Effector CD8-positive, alpha-beta T cell (primary cell): ENCODE measurements around the gene NDUFA13.

Source experiments
- DNase-seq: peaks from one replicate; lab custom pipeline; 2025; lab: John Stamatoyannopoulos, UW

Gene NDUFA13

DNA sequence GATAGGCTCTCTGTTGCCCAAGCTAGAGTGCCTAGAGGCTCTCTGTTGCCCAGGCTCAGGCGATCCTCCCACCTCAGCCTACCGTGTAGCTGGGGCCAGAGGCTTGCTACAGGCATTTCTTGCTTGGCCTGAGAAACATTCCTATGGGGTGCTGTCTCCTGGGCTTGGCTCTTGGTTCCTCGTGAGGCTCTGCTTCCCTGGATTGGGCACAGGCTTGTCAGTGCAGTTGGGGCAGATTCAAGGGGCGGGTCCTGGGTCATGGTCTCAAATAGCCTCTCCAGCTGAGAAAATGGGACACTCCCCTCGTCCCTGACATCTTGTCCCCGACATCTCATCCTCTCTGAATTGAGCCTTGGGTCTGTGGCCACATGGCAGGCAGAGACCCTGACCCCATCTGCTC is 5.6 kb upstream of the NDUFA13 start:
- DNase-seq, result no peak

DNA sequence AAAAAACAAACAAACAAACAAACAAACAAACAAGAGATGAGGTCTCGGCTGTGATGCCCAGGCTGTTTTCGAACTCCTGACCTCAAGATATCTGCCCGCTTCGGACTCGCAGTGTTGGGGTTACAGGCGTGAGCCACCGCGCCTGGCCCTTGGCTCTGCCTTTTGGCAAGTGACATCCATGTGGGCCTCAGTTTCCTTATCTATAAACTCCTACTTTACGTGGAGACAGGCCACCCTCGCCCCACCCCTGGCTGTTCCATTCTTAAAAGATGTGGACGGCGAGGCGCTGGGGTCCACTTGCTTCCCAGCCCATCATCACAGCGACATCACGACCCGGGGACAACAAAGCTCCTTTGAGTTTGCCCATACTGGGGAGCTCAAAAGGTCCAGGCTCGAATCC is 2.3 kb upstream of the NDUFA13 start:
- no peak for DNase-seq

DNA sequence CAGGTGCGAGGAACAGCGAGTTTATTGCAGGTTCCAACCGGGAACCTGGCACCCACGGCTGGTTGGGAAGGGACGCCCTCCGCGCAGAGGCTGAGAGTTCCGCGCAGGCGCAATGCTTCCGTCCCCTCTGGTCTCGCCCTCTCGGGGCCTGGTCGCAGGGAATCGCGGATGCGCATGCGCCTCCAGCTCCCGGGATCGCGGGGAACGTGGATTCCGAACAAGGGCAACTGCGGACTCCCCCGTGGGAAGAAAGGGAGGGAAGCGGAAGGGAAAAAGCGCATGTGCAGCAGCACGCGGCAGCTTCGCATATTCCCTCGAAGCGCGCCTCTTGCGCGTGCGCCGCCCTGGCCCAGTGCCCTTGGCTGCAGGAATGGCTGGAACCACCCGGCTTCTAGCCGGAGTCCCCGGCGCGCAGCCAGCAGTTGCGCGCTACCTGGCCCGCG is 1.8 kb upstream of the NDUFA13 start:
- DNase-seq, result peak; percentile 23

DNA sequence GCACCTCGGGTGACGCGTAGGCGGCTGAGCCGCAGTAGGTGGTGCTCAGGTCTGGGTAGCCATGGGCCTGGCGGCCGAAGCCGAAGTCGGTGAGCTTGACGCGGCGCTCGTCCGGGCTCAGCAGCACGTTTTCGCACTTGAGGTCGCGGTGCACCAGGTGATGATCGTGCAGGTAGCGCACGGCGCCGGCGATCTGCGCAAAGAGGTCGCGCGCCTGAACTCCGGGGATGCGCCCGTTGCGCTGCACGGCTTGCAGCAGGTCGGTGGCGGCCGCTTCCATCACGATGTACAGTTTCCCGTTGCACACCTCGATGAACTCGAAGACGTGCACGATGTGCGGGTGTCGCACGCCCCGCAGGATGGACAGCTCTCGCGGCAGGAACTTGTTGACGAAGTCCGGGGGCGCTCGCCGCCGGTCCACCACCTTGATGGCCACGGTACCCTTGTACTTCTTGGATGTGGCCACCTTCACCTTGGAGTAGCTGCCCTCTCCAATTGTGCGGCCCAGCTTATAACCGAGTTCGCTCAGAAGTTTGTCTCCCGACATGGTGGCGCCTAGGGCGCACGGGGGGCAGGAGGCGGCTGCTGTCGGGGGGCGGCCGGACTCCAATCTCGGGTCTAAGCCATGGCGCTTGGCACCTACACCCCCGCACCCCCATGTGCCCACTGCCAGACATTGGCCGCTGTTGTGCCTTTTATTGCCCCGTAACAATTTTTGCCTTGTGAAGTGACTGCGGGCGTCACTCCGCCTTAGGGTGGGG is 964 bp upstream of the NDUFA13 start, which contains the start of gene TSSK6:
TSSK6 (minus strand) TSS at position 668 of the 761 bp plus-strand sequence; CDS start at position 547, 121 bp downstream.
- no peak for DNase-seq

DNA sequence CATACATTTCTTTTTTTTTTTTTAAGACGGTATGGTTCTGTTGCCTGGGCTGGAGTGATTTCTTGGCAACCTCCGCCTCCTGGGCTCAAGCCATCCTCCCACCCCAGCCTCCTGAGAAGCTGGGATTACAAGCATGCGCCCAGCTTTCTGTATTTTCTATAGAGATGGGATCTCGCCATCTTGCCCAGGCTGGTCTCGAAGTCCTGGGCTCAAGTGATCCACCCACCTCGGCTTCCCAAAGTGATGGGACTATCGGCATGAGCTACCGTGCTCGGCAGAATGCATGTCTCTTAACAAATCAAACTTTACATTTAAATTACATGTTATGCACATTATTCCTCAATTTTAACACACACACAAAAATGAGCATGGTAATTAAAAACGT is 1.2 kb downstream of the NDUFA13 start:
- DNase-seq, result no peak

DNA sequence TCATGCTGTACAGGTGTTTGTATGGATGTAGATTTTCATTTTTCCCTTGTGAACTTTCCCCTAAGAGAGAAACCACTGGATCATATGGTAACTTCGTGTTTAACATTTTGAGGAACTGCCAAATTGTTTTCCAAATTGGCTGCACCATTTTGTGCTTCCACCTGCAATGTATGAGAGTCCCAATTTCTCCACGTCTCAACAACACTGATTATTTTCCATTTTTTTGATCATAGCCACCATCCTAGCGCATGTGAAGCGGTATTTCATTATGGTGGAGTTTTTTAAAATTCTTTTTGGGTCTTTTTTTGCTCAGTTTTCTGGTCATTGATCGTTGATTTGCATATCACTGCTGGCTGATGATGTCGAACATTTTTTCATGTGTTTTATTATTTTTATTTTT is 5.0 kb downstream of the NDUFA13 start:
- DNase-seq, result no peak

DNA sequence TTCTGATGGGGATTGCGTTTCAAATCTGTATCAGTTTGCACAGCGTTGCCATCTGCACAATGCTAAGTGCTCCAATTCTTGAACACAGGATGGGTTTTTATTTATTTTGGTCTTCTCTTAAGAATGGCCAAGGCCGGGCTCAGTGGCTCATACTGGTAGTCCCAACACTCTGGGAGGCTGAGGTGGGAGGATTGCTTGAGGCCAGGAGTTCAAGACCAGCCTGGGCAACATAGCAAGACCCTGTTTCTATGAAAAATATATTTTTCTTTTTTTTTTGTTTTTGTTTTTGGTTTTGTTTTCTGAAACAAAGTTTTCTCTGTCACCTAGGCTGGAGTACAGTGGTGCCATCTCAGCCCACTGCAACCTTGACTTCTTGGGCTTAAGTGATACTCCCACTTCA is 7.2 kb downstream of the NDUFA13 start:
- no peak for DNase-seq

DNA sequence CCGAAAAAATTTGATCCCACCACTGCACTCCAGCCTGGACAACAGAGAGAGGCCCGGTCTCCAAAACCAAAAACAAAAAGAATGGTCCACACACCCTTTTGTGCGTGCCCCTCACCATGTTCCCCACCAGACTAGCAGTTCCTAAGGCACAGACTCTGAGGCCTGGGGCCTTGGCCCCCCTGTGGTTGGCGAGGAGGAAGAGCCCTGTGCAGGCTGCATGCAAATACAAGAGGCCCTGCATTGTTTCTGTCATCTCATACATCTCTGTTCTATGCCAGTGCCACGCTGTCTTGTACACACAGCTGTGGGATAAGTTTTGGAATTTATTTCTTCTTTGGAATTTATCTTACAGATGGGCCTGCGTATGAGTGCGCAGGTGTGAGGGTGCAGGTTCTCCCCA is 8.0 kb downstream of the NDUFA13 start:
- no peak for DNase-seq

DNA sequence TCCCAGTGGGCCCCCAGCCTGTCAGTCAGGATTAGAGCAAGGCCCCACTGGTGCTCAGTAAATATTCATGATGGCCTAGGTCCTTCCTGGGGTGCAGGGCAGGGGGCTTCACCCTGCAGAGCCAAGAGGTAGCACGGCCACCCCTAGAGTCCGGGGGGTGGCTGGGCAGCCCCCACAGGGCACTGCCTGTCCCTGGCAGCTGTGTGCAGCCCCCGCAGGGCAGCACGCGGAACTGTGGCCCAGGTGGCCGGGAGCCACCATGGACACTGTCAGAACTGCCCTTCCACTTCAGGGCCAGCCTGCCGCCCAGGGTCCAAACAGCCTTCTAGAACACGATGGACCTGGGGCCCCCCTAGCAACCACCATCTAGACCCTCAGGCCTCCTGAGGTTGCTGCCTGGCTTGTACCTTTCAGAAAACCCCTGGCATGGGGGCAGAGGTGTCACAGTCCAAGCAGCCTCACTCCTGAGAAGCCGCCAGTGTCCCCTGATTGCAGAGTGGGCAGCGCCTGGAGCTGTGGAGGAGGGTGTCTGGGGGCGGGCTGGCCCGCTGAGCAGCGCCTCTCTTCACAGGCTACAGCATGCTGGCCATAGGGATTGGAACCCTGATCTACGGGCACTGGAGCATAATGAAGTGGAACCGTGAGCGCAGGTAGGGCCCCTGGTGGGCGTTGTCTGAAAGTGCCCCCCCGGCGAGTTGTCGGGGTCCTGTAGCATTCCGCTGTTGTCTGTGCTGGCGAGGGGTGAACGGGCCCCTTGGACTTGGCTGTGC is 9.8 kb downstream of the NDUFA13 start:
- DNase-seq, result no peak

DNA sequence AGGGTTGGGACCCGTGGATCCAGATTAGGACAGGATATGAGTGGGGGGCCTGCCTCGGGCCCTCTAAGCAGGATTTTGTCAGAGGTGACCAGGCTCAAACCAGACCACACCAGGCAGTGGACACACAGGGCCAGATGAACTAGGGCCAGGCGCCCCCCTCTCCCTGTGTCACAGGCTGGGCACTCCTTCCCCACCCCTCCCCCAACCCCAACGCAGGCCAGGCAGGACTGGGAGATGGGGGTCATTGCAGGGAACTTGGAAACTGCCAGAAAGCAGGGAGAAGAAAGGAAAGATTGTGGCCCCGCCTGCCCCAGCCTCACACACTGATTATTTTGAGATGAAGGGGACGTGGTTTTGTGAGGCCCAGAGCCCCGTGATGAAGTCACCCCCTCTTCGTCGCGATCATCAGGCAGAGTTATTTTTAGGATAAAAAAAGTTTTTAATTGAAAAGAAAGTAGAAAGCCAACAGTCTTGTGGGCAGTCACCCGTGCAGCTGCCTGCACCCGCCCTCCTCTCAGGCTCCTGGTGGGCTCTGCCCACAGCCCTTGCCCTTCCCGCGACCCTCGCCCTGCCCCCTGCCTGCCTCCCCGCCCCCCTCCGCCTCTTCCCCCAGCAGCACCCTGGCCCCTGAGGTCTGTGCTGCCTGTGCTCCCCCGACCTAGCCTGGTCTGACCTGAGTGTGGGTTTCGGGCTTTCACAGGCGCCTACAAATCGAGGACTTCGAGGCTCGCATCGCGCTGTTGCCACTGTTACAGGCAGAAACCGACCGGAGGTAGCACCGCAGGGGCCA is 10.8 kb downstream of the NDUFA13 start:
- no peak for DNase-seq

DNA sequence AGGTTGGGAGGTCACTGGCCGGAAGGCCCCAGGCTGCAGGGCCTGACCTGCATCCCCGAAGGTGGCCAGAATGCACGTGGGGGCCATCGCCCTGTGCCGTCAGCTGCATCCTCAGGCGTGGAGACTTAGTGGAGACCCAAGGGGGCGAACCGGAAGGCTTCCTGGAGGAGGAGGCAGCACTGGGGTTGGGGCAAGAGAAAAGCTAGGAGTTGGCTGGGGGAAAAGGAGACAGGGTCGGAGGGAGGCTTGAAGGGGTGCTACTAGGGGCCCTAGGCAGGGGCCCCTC is 11.3 kb downstream of the NDUFA13 start:
- DNase-seq, result no peak

DNA sequence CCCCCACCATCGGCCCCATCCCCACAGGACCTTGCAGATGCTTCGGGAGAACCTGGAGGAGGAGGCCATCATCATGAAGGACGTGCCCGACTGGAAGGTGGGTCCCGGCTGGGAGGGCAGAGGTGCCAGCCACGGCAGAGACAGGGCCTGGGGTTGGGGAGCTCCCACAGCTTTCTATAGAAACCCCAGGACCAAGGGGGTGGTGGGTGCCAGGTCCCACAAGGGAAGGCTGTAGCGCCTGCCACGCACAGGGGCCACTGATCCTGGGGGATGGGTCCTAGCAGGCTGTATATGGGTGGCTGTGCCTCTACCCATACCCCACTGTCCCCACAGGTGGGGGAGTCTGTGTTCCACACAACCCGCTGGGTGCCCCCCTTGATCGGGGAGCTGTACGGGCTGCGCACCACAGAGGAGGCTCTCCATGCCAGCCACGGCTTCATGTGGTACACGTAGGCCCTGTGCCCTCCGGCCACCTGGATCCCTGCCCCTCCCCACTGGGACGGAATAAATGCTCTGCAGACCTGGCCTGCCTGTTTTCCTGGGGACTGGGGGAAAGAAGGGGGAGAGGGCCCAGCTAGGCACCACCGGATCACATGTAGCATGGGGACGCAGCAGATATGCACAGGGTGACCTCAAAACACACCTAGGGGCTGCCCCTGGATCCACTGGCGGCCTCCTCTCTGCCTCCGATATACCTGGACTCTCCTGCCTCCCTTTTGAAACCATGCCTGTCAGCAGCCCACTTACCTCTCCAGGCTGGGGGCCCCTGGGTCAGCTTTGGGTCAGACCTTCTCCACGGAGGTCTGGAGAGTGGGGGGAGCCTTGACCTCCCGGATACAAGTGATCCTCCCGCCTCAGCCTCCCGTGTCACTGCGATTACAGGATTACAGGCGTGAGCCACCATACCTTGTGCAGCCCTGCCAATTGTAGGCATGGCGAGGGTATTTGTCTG is 11.9 kb downstream of the NDUFA13 start:
- no peak for DNase-seq

DNA sequence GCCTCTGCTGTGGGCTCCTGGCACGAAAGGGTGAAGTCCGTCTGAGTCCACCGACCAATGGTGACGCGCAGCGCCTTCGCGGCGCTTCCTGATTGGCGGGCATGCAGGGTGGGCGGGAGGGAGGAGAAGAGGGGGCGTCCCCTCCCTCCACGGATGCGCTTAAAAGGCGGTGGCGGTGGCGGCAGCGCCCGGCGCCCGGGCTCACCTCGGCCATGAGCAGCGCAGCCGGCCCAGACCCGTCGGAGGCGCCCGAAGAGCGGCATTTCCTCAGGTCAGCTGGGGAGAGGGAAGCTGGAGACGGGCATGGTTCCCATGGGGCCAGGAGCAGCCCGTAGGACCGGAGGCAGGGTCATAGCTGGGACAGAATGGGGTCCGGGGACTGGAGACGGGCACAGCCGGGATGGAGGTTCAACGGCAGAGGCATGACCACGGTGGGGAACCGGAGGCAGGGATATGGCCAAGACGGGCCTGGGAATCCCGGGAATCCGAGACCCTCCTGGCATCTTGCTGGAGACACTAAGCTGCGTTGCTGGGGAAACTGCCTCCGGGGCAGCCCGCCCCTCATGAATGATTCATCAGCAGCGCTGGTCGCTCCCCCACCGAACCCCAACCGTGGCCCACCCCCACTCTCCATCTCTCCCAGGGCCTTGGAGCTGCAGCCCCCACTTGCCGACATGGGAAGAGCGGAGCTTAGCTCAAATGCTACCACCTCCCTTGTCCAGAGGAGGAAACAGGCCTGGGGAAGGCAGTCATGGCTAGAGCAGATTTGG is 12.9 kb downstream of the NDUFA13 start, which contains the start of gene YJEFN3:
YJEFN3 (plus strand) TSS at position 191 of the 770 bp plus-strand sequence; CDS start at position 213, 22 bp downstream.
- no peak for DNase-seq

DNA sequence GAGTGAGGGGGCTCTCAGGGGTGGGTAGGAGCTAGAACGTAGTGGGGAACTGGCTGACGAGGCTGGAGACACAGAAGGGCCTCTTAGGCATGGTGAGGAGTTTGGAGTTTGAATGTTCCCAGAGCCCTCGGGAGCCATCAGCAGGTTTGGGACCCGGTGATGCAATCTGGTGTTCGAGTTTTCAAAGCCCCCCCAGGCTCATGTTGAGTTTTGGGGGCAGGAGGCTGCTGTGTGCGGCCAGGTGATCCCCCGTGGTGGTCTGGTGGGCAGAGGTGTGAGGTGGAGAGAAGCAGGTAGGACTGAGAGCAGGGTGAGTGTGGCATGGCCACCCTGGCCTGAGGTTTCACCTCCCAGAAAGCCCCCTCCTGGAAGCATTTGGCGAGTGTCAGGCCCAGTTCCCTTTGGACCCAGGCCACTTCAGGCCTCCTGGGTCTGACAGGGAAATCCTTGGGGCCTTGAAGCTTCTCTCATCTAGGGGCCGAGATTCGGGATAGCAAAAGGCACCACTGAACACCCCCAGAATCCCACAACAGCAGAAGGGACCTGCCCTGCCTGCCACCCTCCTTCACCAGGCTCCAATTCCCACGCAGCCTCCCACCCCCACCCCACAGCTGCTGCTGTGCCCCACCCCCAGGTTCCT is 13.9 kb downstream of the NDUFA13 start:
- DNase-seq, result no peak

DNA sequence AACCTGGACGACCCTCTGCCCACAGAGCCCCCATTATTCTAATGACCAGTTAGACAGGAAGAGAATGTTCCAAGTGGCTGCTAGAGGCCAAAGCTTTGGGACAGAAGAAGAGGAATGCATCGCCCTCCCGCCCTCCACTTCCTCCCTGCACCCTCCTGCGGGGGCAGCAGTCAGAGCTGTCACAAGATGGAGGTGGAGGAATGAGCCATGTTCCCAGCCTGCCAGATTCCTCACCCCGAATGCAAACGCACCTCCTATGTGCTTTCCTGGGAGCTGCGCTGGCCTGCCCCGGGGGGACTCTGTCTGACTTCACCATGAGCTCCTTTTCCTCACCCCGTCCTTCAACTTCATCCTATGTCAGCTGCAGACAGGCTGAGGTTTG is 14.4 kb downstream of the NDUFA13 start:
- DNase-seq, result no peak

DNA sequence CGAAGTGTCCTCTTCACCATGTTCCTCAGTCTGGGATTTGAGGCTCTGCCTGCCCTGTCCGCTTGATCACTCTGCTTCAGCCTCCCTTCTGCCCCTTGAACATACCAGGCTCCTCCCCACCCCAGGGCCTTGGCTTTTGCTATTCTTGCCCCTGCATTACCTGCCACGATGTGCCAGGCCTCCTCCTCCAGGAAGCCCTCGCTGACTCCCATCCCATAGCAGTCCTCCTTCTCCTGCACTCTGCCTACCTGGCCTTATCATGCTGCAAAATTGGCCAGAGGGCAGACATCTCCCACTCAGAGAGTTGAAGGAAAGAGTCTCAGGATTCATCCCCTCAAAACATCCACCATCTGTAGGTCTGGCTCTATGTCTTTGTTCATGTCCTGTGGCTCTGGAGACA is 14.9 kb downstream of the NDUFA13 start:
- no peak for DNase-seq

DNA sequence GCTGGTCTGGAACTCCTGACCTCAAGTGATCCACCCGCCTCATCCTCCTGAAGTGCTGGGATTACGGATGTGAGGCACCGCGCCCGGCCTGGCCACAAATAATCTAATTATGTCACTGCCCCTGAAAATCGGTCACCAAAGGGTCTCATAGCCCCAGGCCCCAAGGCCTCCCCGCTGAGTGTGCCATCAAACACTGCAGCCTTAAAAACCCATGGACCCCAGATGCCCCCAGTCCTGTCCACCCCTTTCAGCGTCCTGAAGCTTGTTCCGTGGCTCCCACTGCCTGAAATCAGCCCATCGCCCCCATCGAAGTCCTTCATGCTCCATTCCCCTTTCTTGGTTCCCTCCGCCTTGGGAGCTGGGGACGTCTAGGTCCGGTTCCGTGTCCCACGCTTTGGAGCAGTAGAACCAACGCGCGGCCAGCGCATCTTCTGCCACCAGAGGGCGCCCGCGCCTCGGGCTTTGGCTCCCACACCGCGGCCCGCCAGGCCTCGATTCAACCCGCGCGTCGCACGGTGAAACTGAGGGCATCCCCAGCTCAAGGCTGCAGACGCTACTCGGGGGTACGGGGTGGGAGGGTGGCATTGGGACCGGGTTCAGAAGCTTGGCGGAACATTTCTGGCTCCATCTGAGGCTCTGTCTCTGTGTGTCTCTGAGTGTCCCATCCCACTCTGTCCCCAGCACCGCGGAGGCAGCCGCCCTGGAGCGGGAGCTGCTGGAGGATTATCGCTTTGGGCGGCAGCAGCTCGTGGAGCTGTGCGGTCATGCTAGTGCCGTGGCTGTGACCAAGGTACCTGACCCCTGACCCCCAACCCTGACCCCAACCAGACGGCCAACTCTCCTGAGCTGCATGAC is 16.2 kb downstream of the NDUFA13 start:
- DNase-seq, result peak; percentile 82

DNA sequence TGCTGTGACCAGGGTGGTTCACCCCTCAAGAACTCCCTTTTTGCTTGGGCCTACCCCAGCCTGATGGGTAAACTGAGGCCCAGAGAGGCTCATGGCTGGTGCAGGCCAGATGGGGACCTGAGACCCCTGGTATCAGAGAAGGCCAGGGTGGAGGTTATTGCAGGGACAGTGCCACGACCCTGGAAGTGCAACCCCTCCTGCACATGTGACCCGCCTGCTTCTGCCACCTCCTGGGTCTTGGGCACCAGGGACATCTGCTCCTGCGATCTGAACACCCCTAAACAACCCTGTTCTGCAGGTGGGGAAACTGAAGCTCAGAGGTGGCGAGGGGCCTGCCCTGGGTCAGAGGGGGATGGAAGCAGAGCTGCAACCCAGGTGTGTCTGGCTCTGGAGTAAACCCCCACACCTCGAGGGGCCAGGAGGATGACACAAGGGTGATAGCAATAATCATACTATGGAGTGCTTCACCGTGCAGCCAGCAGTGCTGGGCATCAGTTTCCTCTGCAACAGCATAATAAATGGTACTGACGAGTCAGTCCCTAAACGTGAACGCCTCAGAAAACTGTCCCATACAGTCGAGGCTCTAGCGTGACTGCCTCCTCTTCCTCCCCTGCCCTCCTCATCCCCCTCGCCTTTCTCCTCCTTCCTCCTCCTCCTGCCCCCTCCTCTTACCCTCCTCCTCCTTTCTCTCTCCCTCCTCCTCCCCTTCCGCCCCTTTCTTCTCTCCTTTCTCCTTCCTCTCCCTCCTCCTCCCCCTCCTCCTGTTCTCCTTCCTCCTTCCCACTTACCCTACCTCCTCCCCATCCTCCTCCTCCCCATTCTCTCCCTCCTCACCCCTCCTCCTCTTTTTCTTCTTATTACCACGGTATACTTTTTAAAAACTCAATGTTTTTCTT is 17.0 kb downstream of the NDUFA13 start:
- no peak for DNase-seq
